Measurements from ENCODE around the gene EXOC4.

DNA sequence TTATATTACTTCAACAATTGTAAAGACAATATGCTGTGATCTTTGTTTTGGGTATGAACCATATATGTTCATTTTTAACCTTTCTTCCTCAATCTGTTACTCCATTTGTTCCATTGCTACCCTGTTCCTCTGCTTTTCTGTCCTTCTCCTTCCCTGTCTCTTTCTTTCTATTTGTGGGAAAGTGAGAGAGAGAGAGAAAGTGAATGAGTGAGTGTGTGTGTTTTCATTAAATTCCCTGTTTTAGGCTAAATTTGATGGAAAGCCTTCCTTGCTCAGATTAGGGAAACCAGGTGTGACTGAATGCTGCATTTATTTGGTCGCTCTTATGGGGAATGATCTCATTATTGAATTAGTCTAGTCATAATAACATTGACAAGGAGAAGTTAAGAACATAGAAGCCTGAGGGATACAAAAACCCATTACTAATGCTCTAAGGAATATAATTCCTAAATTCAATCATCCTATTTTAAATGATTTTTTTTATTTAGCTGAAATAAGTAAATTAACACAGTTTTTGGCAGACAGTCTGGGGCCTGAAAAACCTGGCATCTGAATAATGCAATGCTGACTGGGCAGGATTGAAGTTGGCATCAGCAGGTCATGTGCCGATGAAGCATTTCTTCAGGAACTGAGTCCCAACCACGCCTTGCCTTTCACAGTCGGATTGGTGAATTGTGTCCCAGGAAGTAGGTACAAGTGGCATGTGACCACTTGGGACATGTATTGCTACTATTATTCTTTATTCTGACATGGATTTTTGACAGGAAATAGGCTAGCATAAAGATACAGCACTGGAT, 756.6 kb downstream of the EXOC4 start:
- TF ChIP-seq POLR2AphosphoS5 (IDR thresholded peaks at IDR 0.05) (no peak), CTCF (IDR thresholded peaks at IDR 0.05) (no peak), POLR2A (IDR thresholded peaks at IDR 0.05) (no peak)

All from sigmoid colon (tissue), 4 donors.